ENCODE measurements around the gene PCDHAC2.

Gene PCDHAC2

GRCh38 chr5:140977003-140977402 is 10.7 kb downstream of the PCDHAC2 start:
- H3K36me3 ChIP-seq (replicated peaks in 1 of 2; ENCODE audit: control insufficient read depth in 2 of 2, insufficient read depth in 2 of 2, low read length in 2 of 2) = no peaks in the 10 kb centered on the region
- H3K4ac ChIP-seq (ENCODE audit: low read length) = no peak overlapping the region
- H3K18ac ChIP-seq (ENCODE audit: low read length) = no peak overlapping the region
- H3K27me3 ChIP-seq (ENCODE audit: control insufficient read depth in 3 of 3, insufficient read depth in 3 of 3, low read depth in 1 of 3, low read length in 3 of 3) = no peaks in the 10 kb centered on the region
- H3K14ac ChIP-seq (ENCODE audit: low read length) = no peak overlapping the region
- no peak overlapping the region for H4K8ac ChIP-seq (ENCODE audit: low read depth, low read length)
- no peak overlapping the region for H3K4me3 ChIP-seq (ENCODE audit: low read length in 2 of 2)
- H2BK15ac ChIP-seq (ENCODE audit: low read length) = no peak overlapping the region
- H3K23ac ChIP-seq (ENCODE audit: low read depth, low read length, poor library complexity) = no peak overlapping the region
- no peaks in the 10 kb centered on the region for H3K4me1 ChIP-seq (ENCODE audit: control insufficient read depth in 2 of 2, insufficient read depth in 1 of 2, low read depth in 1 of 2, low read length in 2 of 2)
- H3K9me3 ChIP-seq (replicated peaks in 1 of 2; ENCODE audit: control insufficient read depth in 2 of 2, insufficient read depth in 1 of 2, low read depth in 1 of 2, low read length in 2 of 2) = no peaks in the 10 kb centered on the region
- H3K27ac ChIP-seq (replicated peaks; ENCODE audit: low read length) = no peak overlapping the region
- no peak overlapping the region for H4K91ac ChIP-seq (ENCODE audit: low read depth, low read length, poor library complexity)
- no peak overlapping the region for H3K9ac ChIP-seq (ENCODE audit: low read depth, low read length, poor library complexity)
- no peak overlapping the region for H2BK5ac ChIP-seq (ENCODE audit: low read length)
- no peak overlapping the region for H2AFZ ChIP-seq (ENCODE audit: low read length)
- H3K4me2 ChIP-seq (ENCODE audit: insufficient read depth, low read length, poor library complexity, severe bottlenecking) = no peak overlapping the region
- no CpG with 5 or more reads among the region's 3 CpGs for WGBS, 2 donors (ENCODE audit: extremely low coverage in 2 of 2, insufficient read length in 2 of 2, insufficient replicate concordance in 1 of 2)
- H2BK120ac ChIP-seq (ENCODE audit: low read depth, low read length) = no peak overlapping the region
- DNase-seq (ENCODE audit: low spot score) = no peak
- H3K79me1 ChIP-seq (ENCODE audit: low read depth, low read length) = no peaks in the 10 kb centered on the region
- H2AK5ac ChIP-seq (ENCODE audit: low read depth, low read length) = no peak overlapping the region
- no peak overlapping the region for H2BK12ac ChIP-seq (ENCODE audit: low read length)

DNA sequence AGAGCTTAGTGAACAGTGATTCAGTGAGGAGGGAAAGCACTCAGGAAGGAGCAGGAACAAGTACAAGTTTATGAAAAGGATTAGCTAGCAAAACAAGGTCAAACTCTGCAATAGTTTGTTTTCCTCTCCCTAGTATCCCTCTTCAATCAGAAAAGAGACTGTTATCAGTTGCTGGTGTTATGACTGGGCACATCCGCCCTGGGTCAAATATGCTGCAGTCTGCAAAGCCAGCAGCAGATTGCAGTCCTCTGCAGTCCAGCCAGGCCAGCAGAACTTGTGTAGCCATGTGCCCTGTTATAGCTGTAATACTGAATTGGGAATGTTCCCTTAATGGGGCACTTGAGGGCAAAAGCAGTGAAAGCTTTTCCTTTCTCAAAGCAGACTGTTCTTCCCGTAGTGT is 12.0 kb downstream of the PCDHAC2 start:
- WGBS, 2 donors (ENCODE audit: extremely low coverage in 2 of 2, insufficient read length in 2 of 2, insufficient replicate concordance in 1 of 2) = no CpG with 5 or more reads among the region's 2 CpGs

GRCh38 chr5:140978983-140979382 is 12.7 kb downstream of the PCDHAC2 start:
- no CpG with 5 or more reads among the region's 1 CpG for WGBS, 2 donors (ENCODE audit: extremely low coverage in 2 of 2, insufficient read length in 2 of 2, insufficient replicate concordance in 1 of 2)
- H2AFZ ChIP-seq (ENCODE audit: low read length) = no peak overlapping the region

More for the DNA sequence above, 12.0 kb downstream of the PCDHAC2 start:
- Histone ChIP-seq H3K27me3 (ENCODE audit: control insufficient read depth in 3 of 3, insufficient read depth in 3 of 3, low read depth in 1 of 3, low read length in 3 of 3) (no peaks in the 10 kb centered on the region), H3K36me3 (replicated peaks in 1 of 2; ENCODE audit: control insufficient read depth in 2 of 2, insufficient read depth in 2 of 2, low read length in 2 of 2) (no peaks in the 10 kb centered on the region), H3K9me3 (replicated peaks in 1 of 2; ENCODE audit: control insufficient read depth in 2 of 2, insufficient read depth in 1 of 2, low read depth in 1 of 2, low read length in 2 of 2) (no peaks in the 10 kb centered on the region), H3K14ac (ENCODE audit: low read length) (no peak overlapping the region), H2AK5ac (ENCODE audit: low read depth, low read length) (no peak overlapping the region), H3K4me2 (ENCODE audit: insufficient read depth, low read length, poor library complexity, severe bottlenecking) (no peak overlapping the region), H2BK12ac (ENCODE audit: low read length) (no peak overlapping the region), H3K9ac (ENCODE audit: low read depth, low read length, poor library complexity) (no peak overlapping the region), H2BK15ac (ENCODE audit: low read length) (no peak overlapping the region), H3K4ac (ENCODE audit: low read length) (no peak overlapping the region), H2BK120ac (ENCODE audit: low read depth, low read length) (no peak overlapping the region), H3K23ac (ENCODE audit: low read depth, low read length, poor library complexity) (no peak overlapping the region), H3K27ac (replicated peaks; ENCODE audit: low read length) (no peak overlapping the region), H4K91ac (ENCODE audit: low read depth, low read length, poor library complexity) (no peak overlapping the region), H4K8ac (ENCODE audit: low read depth, low read length) (no peak overlapping the region), H3K4me3 (ENCODE audit: low read length in 2 of 2) (no peak overlapping the region), H2AFZ (ENCODE audit: low read length) (no peak overlapping the region), H3K18ac (ENCODE audit: low read length) (no peak overlapping the region), H2BK5ac (ENCODE audit: low read length) (no peak overlapping the region), H3K4me1 (ENCODE audit: control insufficient read depth in 2 of 2, insufficient read depth in 1 of 2, low read depth in 1 of 2, low read length in 2 of 2) (no peaks in the 10 kb centered on the region), H3K79me1 (ENCODE audit: low read depth, low read length) (no peaks in the 10 kb centered on the region)
- DNase-seq (ENCODE audit: low spot score) = no peak

DNA sequence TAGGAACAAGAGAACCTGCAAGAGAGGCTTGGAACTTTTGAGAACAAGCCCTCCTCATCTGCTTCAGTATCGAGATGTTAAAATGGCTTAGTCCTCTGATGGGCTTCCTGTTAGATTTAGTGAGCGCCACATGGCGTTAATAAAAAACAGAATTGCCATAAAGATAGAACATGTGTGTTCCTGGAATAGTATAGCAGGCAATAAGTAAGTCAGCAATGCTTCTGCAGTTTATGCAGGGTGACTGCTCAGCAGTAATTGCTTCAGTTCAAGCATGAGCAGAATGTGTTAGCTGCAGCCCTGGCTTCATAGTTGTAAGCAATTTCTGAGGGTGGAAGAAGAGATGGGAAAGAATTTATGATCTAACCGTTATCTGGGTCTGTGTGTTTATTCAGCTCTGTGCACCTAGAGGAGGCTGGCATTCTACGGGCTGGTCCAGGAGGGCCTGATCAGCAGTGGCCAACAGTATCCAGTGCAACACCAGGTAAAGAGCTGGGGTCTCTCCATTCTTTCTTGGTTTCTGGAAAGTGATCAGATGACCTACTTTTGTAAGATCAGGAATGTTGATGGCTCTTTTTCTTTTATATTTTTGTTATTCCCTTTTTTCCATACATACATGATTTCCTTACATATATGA is 15.9 kb downstream of the PCDHAC2 start:
- no peaks in the 10 kb centered on the region for H3K36me3 ChIP-seq (replicated peaks in 1 of 2; ENCODE audit: control insufficient read depth in 2 of 2, insufficient read depth in 2 of 2, low read length in 2 of 2)
- H3K4ac ChIP-seq (ENCODE audit: low read length) = no peak overlapping the region
- peaks cover 9 to 12% of the 10 kb centered on the region in 2 donors for H3K4me1 ChIP-seq (ENCODE audit: control insufficient read depth in 2 of 2, insufficient read depth in 1 of 2, low read depth in 1 of 2, low read length in 2 of 2)
- no peaks in the 10 kb centered on the region for H3K27me3 ChIP-seq (ENCODE audit: control insufficient read depth in 3 of 3, insufficient read depth in 3 of 3, low read depth in 1 of 3, low read length in 3 of 3)
- WGBS, 2 donors (ENCODE audit: extremely low coverage in 2 of 2, insufficient read length in 2 of 2, insufficient replicate concordance in 1 of 2) = no CpG with 5 or more reads among the region's 5 CpGs
- no peak overlapping the region for H3K4me3 ChIP-seq (ENCODE audit: low read length in 2 of 2)
- no peak overlapping the region for H2AK5ac ChIP-seq (ENCODE audit: low read depth, low read length)
- H3K9ac ChIP-seq (ENCODE audit: low read depth, low read length, poor library complexity) = no peak overlapping the region
- H2AFZ ChIP-seq (ENCODE audit: low read length) = no peak overlapping the region
- no peak overlapping the region for H4K8ac ChIP-seq (ENCODE audit: low read depth, low read length)
- DNase-seq (ENCODE audit: low spot score) = no peak
- H2BK5ac ChIP-seq (ENCODE audit: low read length) = no peak overlapping the region
- no peak overlapping the region for H3K27ac ChIP-seq (replicated peaks; ENCODE audit: low read length)
- H3K79me1 ChIP-seq (ENCODE audit: low read depth, low read length) = no peaks in the 10 kb centered on the region
- H2BK120ac ChIP-seq (ENCODE audit: low read depth, low read length) = no peak overlapping the region
- no peak overlapping the region for H4K91ac ChIP-seq (ENCODE audit: low read depth, low read length, poor library complexity)
- H2BK15ac ChIP-seq (ENCODE audit: low read length) = no peak overlapping the region
- H3K23ac ChIP-seq (ENCODE audit: low read depth, low read length, poor library complexity) = no peak overlapping the region
- H3K18ac ChIP-seq (ENCODE audit: low read length) = no peak overlapping the region
- H3K9me3 ChIP-seq (replicated peaks in 1 of 2; ENCODE audit: control insufficient read depth in 2 of 2, insufficient read depth in 1 of 2, low read depth in 1 of 2, low read length in 2 of 2) = no peaks in the 10 kb centered on the region
- H3K14ac ChIP-seq (ENCODE audit: low read length) = no peak overlapping the region
- no peak overlapping the region for H2BK12ac ChIP-seq (ENCODE audit: low read length)
- H3K4me2 ChIP-seq (ENCODE audit: insufficient read depth, low read length, poor library complexity, severe bottlenecking) = no peak overlapping the region

More at GRCh38 chr5:140978983-140979382, 12.7 kb downstream of the PCDHAC2 start:
- Histone ChIP-seq H2BK15ac (ENCODE audit: low read length) (no peak overlapping the region), H2BK12ac (ENCODE audit: low read length) (no peak overlapping the region), H3K4ac (ENCODE audit: low read length) (no peak overlapping the region), H4K8ac (ENCODE audit: low read depth, low read length) (no peak overlapping the region), H3K27me3 (ENCODE audit: control insufficient read depth in 3 of 3, insufficient read depth in 3 of 3, low read depth in 1 of 3, low read length in 3 of 3) (no peaks in the 10 kb centered on the region), H3K79me1 (ENCODE audit: low read depth, low read length) (no peaks in the 10 kb centered on the region), H2BK5ac (ENCODE audit: low read length) (no peak overlapping the region), H3K27ac (replicated peaks; ENCODE audit: low read length) (no peak overlapping the region), H3K4me2 (ENCODE audit: insufficient read depth, low read length, poor library complexity, severe bottlenecking) (no peak overlapping the region), H3K14ac (ENCODE audit: low read length) (no peak overlapping the region), H3K9me3 (replicated peaks in 1 of 2; ENCODE audit: control insufficient read depth in 2 of 2, insufficient read depth in 1 of 2, low read depth in 1 of 2, low read length in 2 of 2) (no peaks in the 10 kb centered on the region), H3K18ac (ENCODE audit: low read length) (no peak overlapping the region), H2AK5ac (ENCODE audit: low read depth, low read length) (no peak overlapping the region), H2BK120ac (ENCODE audit: low read depth, low read length) (no peak overlapping the region), H3K23ac (ENCODE audit: low read depth, low read length, poor library complexity) (no peak overlapping the region), H3K36me3 (replicated peaks in 1 of 2; ENCODE audit: control insufficient read depth in 2 of 2, insufficient read depth in 2 of 2, low read length in 2 of 2) (no peaks in the 10 kb centered on the region), H3K9ac (ENCODE audit: low read depth, low read length, poor library complexity) (no peak overlapping the region), H4K91ac (ENCODE audit: low read depth, low read length, poor library complexity) (no peak overlapping the region), H3K4me3 (ENCODE audit: low read length in 2 of 2) (no peak overlapping the region), H3K4me1 (ENCODE audit: control insufficient read depth in 2 of 2, insufficient read depth in 1 of 2, low read depth in 1 of 2, low read length in 2 of 2) (no peaks in the 10 kb centered on the region)
- no peak for DNase-seq (ENCODE audit: low spot score)
